ENCODE data around the gene NINL.

The NINL gene

GRCh38 chr20:25537890-25538289, 47.4 kb downstream of the NINL start:
- no peaks in the 10 kb centered on the region for H3K27me3 Mint-ChIP-seq
- peaks cover 2% of the 10 kb centered on the region for H3K4me1 Mint-ChIP-seq (ENCODE audit: low read depth)
- no peaks in the 10 kb centered on the region for H3K9me3 Mint-ChIP-seq (ENCODE audit: low read depth)
- H3K36me3 Mint-ChIP-seq: no peaks in the 10 kb centered on the region
- H3K27ac Mint-ChIP-seq: no peak overlapping the region
- H3K4me3 Mint-ChIP-seq: no peak overlapping the region

GRCh38 chr20:25535762-25536161, 49.6 kb downstream of the NINL start:
- no peaks in the 10 kb centered on the region for H3K27me3 Mint-ChIP-seq
- peaks cover 2% of the 10 kb centered on the region for H3K36me3 Mint-ChIP-seq
- H3K27ac Mint-ChIP-seq: no peak overlapping the region
- H3K4me1 Mint-ChIP-seq (ENCODE audit: low read depth): no peaks in the 10 kb centered on the region
- H3K4me3 Mint-ChIP-seq: no peak overlapping the region
- peaks cover 3% of the 10 kb centered on the region for H3K9me3 Mint-ChIP-seq (ENCODE audit: low read depth)

GRCh38 chr20:25534845-25535244, 50.5 kb downstream of the NINL start:
- H3K9me3 Mint-ChIP-seq (ENCODE audit: low read depth): peaks cover 10% of the 10 kb centered on the region
- no peak overlapping the region for H3K4me3 Mint-ChIP-seq
- no peaks in the 10 kb centered on the region for H3K4me1 Mint-ChIP-seq (ENCODE audit: low read depth)
- peaks cover 7% of the 10 kb centered on the region for H3K36me3 Mint-ChIP-seq
- no peak overlapping the region for H3K27ac Mint-ChIP-seq
- no peaks in the 10 kb centered on the region for H3K27me3 Mint-ChIP-seq

- H3K4me1 Mint-ChIP-seq (ENCODE audit: low read depth): no peaks in the 10 kb centered on the region
- H3K9me3 Mint-ChIP-seq (ENCODE audit: low read depth): peaks cover 10% of the 10 kb centered on the region
- no peak overlapping the region for H3K4me3 Mint-ChIP-seq
- H3K36me3 Mint-ChIP-seq: peaks cover 7% of the 10 kb centered on the region
- H3K27ac Mint-ChIP-seq: no peak overlapping the region
- no peaks in the 10 kb centered on the region for H3K27me3 Mint-ChIP-seq
Measured at GRCh38 chr20:25533920-25534700, 51.2 kb downstream of the NINL start.

- H3K9me3 Mint-ChIP-seq (ENCODE audit: low read depth): peaks cover 10% of the 10 kb centered on the region
- H3K27me3 Mint-ChIP-seq: no peaks in the 10 kb centered on the region
- no peaks in the 10 kb centered on the region for H3K4me1 Mint-ChIP-seq (ENCODE audit: low read depth)
- H3K27ac Mint-ChIP-seq: no peak overlapping the region
- H3K36me3 Mint-ChIP-seq: peaks cover 7% of the 10 kb centered on the region
- no peak overlapping the region for H3K4me3 Mint-ChIP-seq
Measured at GRCh38 chr20:25532971-25533391, 52.4 kb downstream of the NINL start.

- H3K4me1 Mint-ChIP-seq (ENCODE audit: low read depth): no peaks in the 10 kb centered on the region
- no peak overlapping the region for H3K4me3 Mint-ChIP-seq
- peaks cover 10% of the 10 kb centered on the region for H3K9me3 Mint-ChIP-seq (ENCODE audit: low read depth)
- H3K36me3 Mint-ChIP-seq: peaks cover 7% of the 10 kb centered on the region
- H3K27ac Mint-ChIP-seq: no peak overlapping the region
- no peaks in the 10 kb centered on the region for H3K27me3 Mint-ChIP-seq
Measured at GRCh38 chr20:25532015-25532751, 53.1 kb downstream of the NINL start.

- peaks cover 12% of the 10 kb centered on the region for H3K36me3 Mint-ChIP-seq
- no peak overlapping the region for H3K27ac Mint-ChIP-seq
- H3K27me3 Mint-ChIP-seq: no peaks in the 10 kb centered on the region
- no peak overlapping the region for H3K4me3 Mint-ChIP-seq
- H3K9me3 Mint-ChIP-seq (ENCODE audit: low read depth): peaks cover 10% of the 10 kb centered on the region
- no peaks in the 10 kb centered on the region for H3K4me1 Mint-ChIP-seq (ENCODE audit: low read depth)
Measured at GRCh38 chr20:25529295-25529951, 55.9 kb downstream of the NINL start.

GRCh38 chr20:25527949-25528348, 57.4 kb downstream of the NINL start:
- Mint-ChIP-seq H3K4me3 (no peak overlapping the region), H3K27me3 (no peaks in the 10 kb centered on the region), H3K36me3 (peaks cover 15% of the 10 kb centered on the region), H3K4me1 (ENCODE audit: low read depth) (no peaks in the 10 kb centered on the region), H3K27ac (no peak overlapping the region), H3K9me3 (ENCODE audit: low read depth) (peaks cover 10% of the 10 kb centered on the region)

GRCh38 chr20:25526446-25526845, 58.9 kb downstream of the NINL start:
- Mint-ChIP-seq H3K4me3 (no peak overlapping the region), H3K27ac (no peak overlapping the region)

GRCh38 chr20:25525867-25526266, 59.5 kb downstream of the NINL start:
- H3K4me3 Mint-ChIP-seq: no peak overlapping the region
- H3K4me1 Mint-ChIP-seq (ENCODE audit: low read depth): no peaks in the 10 kb centered on the region
- peaks cover 16% of the 10 kb centered on the region for H3K36me3 Mint-ChIP-seq
- no peaks in the 10 kb centered on the region for H3K27me3 Mint-ChIP-seq
- peaks cover 7% of the 10 kb centered on the region for H3K9me3 Mint-ChIP-seq (ENCODE audit: low read depth)
- no peak overlapping the region for H3K27ac Mint-ChIP-seq

More at GRCh38 chr20:25526446-25526845, 58.9 kb downstream of the NINL start:
- Mint-ChIP-seq H3K9me3 (ENCODE audit: low read depth) (peaks cover 10% of the 10 kb centered on the region), H3K4me1 (ENCODE audit: low read depth) (no peaks in the 10 kb centered on the region), H3K27me3 (no peaks in the 10 kb centered on the region), H3K36me3 (peaks cover 15% of the 10 kb centered on the region)

- Mint-ChIP-seq H3K9me3 (ENCODE audit: low read depth) (peaks cover 4% of the 10 kb centered on the region), H3K4me3 (no peak overlapping the region), H3K27me3 (no peaks in the 10 kb centered on the region), H3K27ac (no peak overlapping the region), H3K4me1 (ENCODE audit: low read depth) (no peaks in the 10 kb centered on the region), H3K36me3 (peaks cover 13% of the 10 kb centered on the region)
Measured at GRCh38 chr20:25525295-25525694, 60.0 kb downstream of the NINL start.

GRCh38 chr20:25521382-25521781, 63.9 kb downstream of the NINL start:
- Mint-ChIP-seq H3K4me3 (no peak overlapping the region), H3K36me3 (peaks cover 24% of the 10 kb centered on the region), H3K4me1 (ENCODE audit: low read depth) (no peaks in the 10 kb centered on the region), H3K27ac (no peak overlapping the region), H3K9me3 (ENCODE audit: low read depth) (no peaks in the 10 kb centered on the region), H3K27me3 (no peaks in the 10 kb centered on the region)

- no peaks in the 10 kb centered on the region for H3K4me1 Mint-ChIP-seq (ENCODE audit: low read depth)
- peaks cover 42% of the 10 kb centered on the region for H3K36me3 Mint-ChIP-seq
- no peak overlapping the region for H3K27ac Mint-ChIP-seq
- no peak overlapping the region for H3K4me3 Mint-ChIP-seq
- H3K9me3 Mint-ChIP-seq (ENCODE audit: low read depth): peaks cover 21% of the 10 kb centered on the region
- no peaks in the 10 kb centered on the region for H3K27me3 Mint-ChIP-seq
Measured at GRCh38 chr20:25517124-25517523, 68.2 kb downstream of the NINL start.

- Mint-ChIP-seq H3K27ac (no peak overlapping the region), H3K36me3 (peaks cover 42% of the 10 kb centered on the region), H3K4me1 (ENCODE audit: low read depth) (no peaks in the 10 kb centered on the region), H3K9me3 (ENCODE audit: low read depth) (peaks cover 21% of the 10 kb centered on the region), H3K4me3 (no peak overlapping the region), H3K27me3 (no peaks in the 10 kb centered on the region)
Measured at GRCh38 chr20:25514747-25515340, 70.5 kb downstream of the NINL start.

- H3K4me3 Mint-ChIP-seq: no peak overlapping the region
- peaks cover 21% of the 10 kb centered on the region for H3K9me3 Mint-ChIP-seq (ENCODE audit: low read depth)
- H3K27me3 Mint-ChIP-seq: no peaks in the 10 kb centered on the region
- H3K36me3 Mint-ChIP-seq: peaks cover 42% of the 10 kb centered on the region
- no peaks in the 10 kb centered on the region for H3K4me1 Mint-ChIP-seq (ENCODE audit: low read depth)
- no peak overlapping the region for H3K27ac Mint-ChIP-seq
Measured at GRCh38 chr20:25514195-25514594, 71.1 kb downstream of the NINL start.
